Omental fat pad (tissue), 4 donors: ENCODE data around the gene AMBP. TPM values are rescaled to one million over a fixed set of nuclear protein-coding genes. Genes with fewer than 3 reads are reported as not detected.

Experiments used
- ATAC-seq: fragments of 150-250 bp; one replicate; pipeline ENCODE4 v1.9.1; 2016; ENCODE audit warnings: mild to moderate bottlenecking, moderate library complexity; ENCODE audit not compliant: low FRiP score
- DNase-seq: peaks from one replicate; pipeline ENCODE4 v3.0.0-alpha.2; 2019; ENCODE audit warnings: low spot score
- CTCF ChIP-seq, 3 donors: fragments of 450-650 bp; IDR thresholded peaks; one replicate each; pipeline ENCODE4 v1.5.1; 2016 to 2017; ENCODE audit warnings: antibody characterized with exemption in 3 of 3, mild to moderate bottlenecking in 3 of 3, moderate library complexity in 2 of 3
- total RNA-seq, 4 donors: library from RNA; depleted of rRNA; stranded (reverse); fragments of >200 nt; gene quantifications; one replicate each; pipeline ENCODE4 v1.1.0, GENCODE V29; 2016

AMBP gene
- total RNA-seq, 4 donors from 2014 or later, result not detected

DNA sequence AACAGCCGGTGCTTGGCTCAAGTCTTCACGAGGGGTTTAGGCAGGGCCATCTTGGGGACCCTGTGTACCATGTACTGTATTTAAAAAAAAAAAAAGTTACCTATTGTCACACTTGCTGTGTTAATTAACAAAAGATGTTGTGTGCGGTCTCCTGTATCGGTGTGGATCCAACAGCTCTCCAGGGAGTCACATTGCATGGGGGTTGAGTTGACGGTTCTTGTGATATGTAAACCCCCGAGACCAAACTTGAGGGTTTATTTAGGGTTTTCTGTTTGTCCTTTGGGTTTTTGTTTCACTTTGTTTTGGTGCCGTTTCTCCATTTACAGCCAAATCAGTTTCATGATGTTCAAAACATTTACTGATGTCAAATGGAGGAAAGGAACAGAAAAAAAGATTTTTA lies 22.2 kb downstream of the AMBP start:
- no peak for TF ChIP-seq CTCF (IDR thresholded peaks at IDR 0.05)

DNA sequence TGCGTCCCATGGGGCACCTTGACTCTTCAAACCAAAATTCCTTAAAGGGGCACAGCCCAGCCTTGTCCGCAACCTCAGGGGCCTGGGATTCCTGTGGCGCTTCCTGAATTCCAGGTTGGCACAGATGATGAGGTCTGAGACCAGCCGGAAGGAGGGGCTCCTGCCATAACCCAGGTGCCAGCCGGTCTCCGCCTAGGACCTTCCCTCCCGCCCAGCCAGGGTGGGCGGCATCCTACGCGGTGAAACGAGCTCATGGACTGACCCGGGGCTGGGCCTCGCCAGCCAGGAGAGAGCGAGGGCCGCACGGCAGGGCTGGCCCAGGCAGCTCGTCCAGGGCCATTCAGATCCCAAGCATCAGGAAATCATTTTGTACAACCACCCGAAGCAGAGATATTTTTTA lies 23.0 kb downstream of the AMBP start:
- ATAC-seq (no peak), DNase-seq (no peak)
- TF ChIP-seq CTCF (IDR thresholded peaks at IDR 0.05), result no peak

More for the DNA sequence above, 22.2 kb downstream of the AMBP start:
- no peak for DNase-seq
- no peak for ATAC-seq

GRCh38 chr9:114054191-114054690 lies 23.9 kb downstream of the AMBP start:
- DNase-seq, result no peak
- no peak for ATAC-seq
- TF ChIP-seq CTCF (IDR thresholded peaks at IDR 0.05), result no peak

- no peak for DNase-seq
- no peak for ATAC-seq
- TF ChIP-seq CTCF (IDR thresholded peaks at IDR 0.05), result no peak
Observed at GRCh38 chr9:114053246-114054005, 24.7 kb downstream of the AMBP start.

DNA sequence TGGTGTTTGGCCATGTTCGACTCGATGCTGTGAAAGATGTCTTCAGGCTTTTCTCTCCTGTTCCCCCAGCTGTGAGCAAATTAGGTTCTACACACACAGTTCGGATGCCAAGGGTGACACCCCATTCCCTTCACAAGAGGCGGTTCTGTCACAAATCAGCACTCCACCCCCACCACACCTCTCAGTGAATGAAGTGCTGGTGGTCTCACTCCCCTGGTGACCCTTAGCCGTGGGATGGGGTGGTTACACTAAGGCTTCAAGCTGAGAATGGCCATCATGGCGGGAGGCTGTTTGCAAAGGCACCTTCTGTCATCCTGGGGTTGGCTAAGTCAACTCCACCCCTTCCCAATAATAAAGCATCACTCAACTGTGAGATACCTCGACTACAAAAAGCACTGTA lies 26.4 kb downstream of the AMBP start:
- no peak for TF ChIP-seq CTCF (IDR thresholded peaks at IDR 0.05)

DNA sequence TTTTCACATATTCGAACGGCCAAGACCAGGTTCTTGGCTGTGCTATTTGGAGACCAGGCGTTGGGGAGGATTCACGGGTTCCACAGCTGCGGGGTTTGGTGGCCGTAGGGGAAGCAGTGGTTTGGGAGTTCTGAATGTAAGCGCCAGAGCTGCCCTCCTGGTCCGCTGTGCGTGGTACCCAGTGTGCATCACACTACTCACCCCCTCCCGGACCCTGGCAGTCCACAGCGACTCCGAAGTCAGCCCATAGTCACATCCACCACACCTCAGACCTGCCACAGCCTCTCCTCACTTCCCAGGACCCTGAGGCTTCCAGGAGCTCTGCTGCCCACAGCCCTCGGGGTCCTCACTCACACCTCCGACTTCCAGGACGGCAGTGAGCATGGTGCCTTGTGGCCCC lies 26.8 kb downstream of the AMBP start:
- TF ChIP-seq CTCF (IDR thresholded peaks at IDR 0.05), result no peak
- ATAC-seq, result no peak
- DNase-seq, result no peak

More for the DNA sequence above, 26.4 kb downstream of the AMBP start:
- DNase-seq, result no peak
- ATAC-seq, result no peak

- ATAC-seq (no peak), DNase-seq (no peak)
- TF ChIP-seq CTCF (IDR thresholded peaks at IDR 0.05), result no peak
Observed at GRCh38 chr9:114050646-114051045, 27.5 kb downstream of the AMBP start.
